A673 (cell line): ENCODE data around the gene POLE. TPM values are rescaled to one million over a fixed set of nuclear protein-coding genes. Genes with fewer than 3 reads are reported as not detected.

ENCODE experiments used
- BruUV-seq: library from RNA; stranded (reverse); fragments of 400-500 nt; replicated peaks from 2 replicates; lab custom pipeline; 2021; lab: Mats Ljungman, UMichigan
- CTCF ChIA-PET: fragments of 300-600 bp; sonication (Branson Sonifier 250); formaldehyde crosslinking; loops from one replicate; lab custom pipeline; 2022; ENCODE audit warnings: antibody characterized with exemption; lab: Charles Lee
- POLR2A ChIA-PET: fragments of 300-600 bp; sonication (Branson Sonifier 250); formaldehyde crosslinking; loops from one replicate; lab custom pipeline; 2022; ENCODE audit warnings: antibody characterized with exemption; ENCODE audit not compliant: low non-redundant PET; lab: Charles Lee
- DNase-seq: peaks from one replicate; pipeline ENCODE4 v3.0.0-alpha.2; 2015; ENCODE audit warnings: low spot score
- H3K27ac ChIP-seq: fragments of 200-600 bp; sonication (generic); 2 replicates; pipeline ENCODE4 v1.5.1; 2016; ENCODE audit warnings: mixed run types, low read depth, mild to moderate bottlenecking, mixed read lengths, antibody characterized with exemption, low read length; ENCODE audit not compliant: poor library complexity, severe bottlenecking
- H3K27me3 ChIP-seq: fragments of 200-600 bp; sonication (generic); replicated peaks from 2 replicates; pipeline ENCODE4 v1.6.1; 2017; ENCODE audit warnings: mixed run types, low read depth, mild to moderate bottlenecking, mixed read lengths, antibody characterized with exemption, low read length; ENCODE audit not compliant: insufficient read depth, poor library complexity
- H3K36me3 ChIP-seq: fragments of 200-600 bp; sonication (generic); 2 replicates; pipeline ENCODE4 v1.6.1; 2016; ENCODE audit warnings: mixed run types, mild to moderate bottlenecking, mixed read lengths, antibody characterized with exemption, low read length; ENCODE audit not compliant: insufficient read depth, poor library complexity, severe bottlenecking
- H3K4me1 ChIP-seq: fragments of 200-600 bp; sonication (generic); 2 replicates; pipeline ENCODE4 v1.6.1; 2017; ENCODE audit warnings: mixed run types, mild to moderate bottlenecking, mixed read lengths, antibody characterized with exemption, low read length; ENCODE audit not compliant: insufficient read depth, poor library complexity, severe bottlenecking
- H3K4me3 ChIP-seq: fragments of 200-600 bp; sonication (generic); 2 replicates; pipeline ENCODE4 v1.5.1; 2016; ENCODE audit warnings: low read depth, mixed run types, mild to moderate bottlenecking, mixed read lengths, low read length; ENCODE audit not compliant: poor library complexity, severe bottlenecking
- H3K9me3 ChIP-seq: fragments of 200-600 bp; sonication (generic); 2 replicates; pipeline ENCODE4 v1.6.1; 2016; ENCODE audit warnings: mixed run types, low read depth, mild to moderate bottlenecking, mixed read lengths, antibody characterized with exemption, low read length; ENCODE audit not compliant: poor library complexity, severe bottlenecking
- EZH2 ChIP-seq: fragments of 200-600 bp; sonication (generic); IDR thresholded peaks from 2 replicates; pipeline ENCODE4 v1.6.1; 2017; ENCODE audit warnings: borderline replicate concordance, low read depth, mild to moderate bottlenecking, mixed read lengths, antibody characterized with exemption, low read length; ENCODE audit not compliant: poor library complexity, severe bottlenecking
- intact Hi-C: fragments of 100-400 bp; cut with micrococcal nuclease; formaldehyde crosslinking; loops from one replicate; pipeline ENCODE4 v1.10.0; 2022; ENCODE audit not compliant: unreplicated experiment
- total RNA-seq: library from RNA; stranded (reverse); gene quantifications from 2 replicates; pipeline ENCODE4 v1.2.3, GENCODE V29; 2021
- TF ChIP-seq, protein P1 (sequence below): fragments of 300-800, 200-600 bp; sonication (generic); conservative IDR thresholded peaks from 2 replicates; pipeline ENCODE4 v1.5.1; 2017; ENCODE audit warnings: low read depth, mild to moderate bottlenecking, antibody characterized with exemption, low read length, moderate library complexity, mixed read lengths

Gene POLE
- total RNA-seq, 1 experiment from 2014 or later, result 239 TPM

DNA sequence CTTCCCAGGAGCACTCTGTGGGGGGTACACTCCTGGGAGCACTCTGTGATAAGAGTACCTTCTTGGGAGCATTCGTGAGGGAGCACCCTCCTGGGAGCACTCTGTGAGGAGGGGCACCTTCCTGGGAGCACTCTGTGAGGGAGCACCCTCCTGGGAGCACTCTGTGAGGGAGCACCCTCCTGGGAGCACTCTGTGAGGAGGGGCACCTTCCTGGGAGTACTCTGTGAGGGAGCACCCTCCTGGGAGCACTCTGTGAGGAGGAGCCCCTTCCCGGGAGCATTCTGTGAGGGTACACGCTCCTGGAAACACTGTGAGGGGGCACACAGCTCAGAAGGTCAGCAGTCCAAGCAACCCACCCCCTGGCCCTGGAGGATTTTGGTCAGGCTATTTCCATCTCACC is 99.4 kb downstream of the POLE start:
- H3K4me1 ChIP-seq, result no peaks in the 10 kb centered on the region
- H3K27ac ChIP-seq, result no peak overlapping the region
- no peaks in the 10 kb centered on the region for H3K27me3 ChIP-seq
- H3K4me3 ChIP-seq, result no peak overlapping the region
- intact Hi-C loops, result no loop called here
- BruUV-seq, result no TSS peak
- peaks cover 4% of the 10 kb centered on the region for H3K36me3 ChIP-seq
- TF ChIP-seq EZH2, result no peak
- TF ChIP-seq, protein P1, sequence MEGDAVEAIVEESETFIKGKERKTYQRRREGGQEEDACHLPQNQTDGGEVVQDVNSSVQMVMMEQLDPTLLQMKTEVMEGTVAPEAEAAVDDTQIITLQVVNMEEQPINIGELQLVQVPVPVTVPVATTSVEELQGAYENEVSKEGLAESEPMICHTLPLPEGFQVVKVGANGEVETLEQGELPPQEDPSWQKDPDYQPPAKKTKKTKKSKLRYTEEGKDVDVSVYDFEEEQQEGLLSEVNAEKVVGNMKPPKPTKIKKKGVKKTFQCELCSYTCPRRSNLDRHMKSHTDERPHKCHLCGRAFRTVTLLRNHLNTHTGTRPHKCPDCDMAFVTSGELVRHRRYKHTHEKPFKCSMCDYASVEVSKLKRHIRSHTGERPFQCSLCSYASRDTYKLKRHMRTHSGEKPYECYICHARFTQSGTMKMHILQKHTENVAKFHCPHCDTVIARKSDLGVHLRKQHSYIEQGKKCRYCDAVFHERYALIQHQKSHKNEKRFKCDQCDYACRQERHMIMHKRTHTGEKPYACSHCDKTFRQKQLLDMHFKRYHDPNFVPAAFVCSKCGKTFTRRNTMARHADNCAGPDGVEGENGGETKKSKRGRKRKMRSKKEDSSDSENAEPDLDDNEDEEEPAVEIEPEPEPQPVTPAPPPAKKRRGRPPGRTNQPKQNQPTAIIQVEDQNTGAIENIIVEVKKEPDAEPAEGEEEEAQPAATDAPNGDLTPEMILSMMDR, result no peak
- no peak for DNase-seq
- POLR2A ChIA-PET, result no interaction called here
- no peaks in the 10 kb centered on the region for H3K9me3 ChIP-seq
- CTCF ChIA-PET, result no interaction called here

DNA sequence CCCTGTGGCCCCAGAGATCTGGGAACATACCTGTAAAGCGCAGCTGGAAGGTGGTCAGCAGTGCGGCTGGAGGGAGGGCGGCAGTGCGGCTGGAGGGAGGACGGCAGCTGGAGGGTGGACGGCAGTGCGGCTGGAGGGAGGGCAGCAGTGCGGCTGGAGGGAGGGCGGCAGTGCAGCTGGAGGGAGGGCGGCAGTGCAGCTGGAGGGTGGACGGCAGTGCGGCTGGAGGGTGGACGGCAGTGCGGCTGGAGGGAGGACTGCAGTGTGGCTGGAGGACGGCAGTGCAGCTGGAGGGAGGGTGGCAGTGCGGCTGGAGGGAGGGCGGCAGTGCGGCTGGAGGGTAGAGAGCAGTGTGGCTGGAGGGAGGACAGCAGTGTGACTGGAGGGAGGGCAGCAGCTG is 100.2 kb downstream of the POLE start:
- BruUV-seq, result no TSS peak
- TF ChIP-seq EZH2, result no peak
- TF ChIP-seq, protein P1, result no peak
- H3K4me3 ChIP-seq, result no peak overlapping the region
- H3K4me1 ChIP-seq, result no peaks in the 10 kb centered on the region
- H3K9me3 ChIP-seq, result no peaks in the 10 kb centered on the region
- no peak for DNase-seq
- POLR2A ChIA-PET, result no interaction called here
- intact Hi-C loops, result no loop called here
- CTCF ChIA-PET, result no interaction called here
- H3K27ac ChIP-seq, result no peak overlapping the region
- H3K27me3 ChIP-seq, result no peaks in the 10 kb centered on the region
- peaks cover 5% of the 10 kb centered on the region for H3K36me3 ChIP-seq

GRCh38 chr12:132585177-132585576 is 102.0 kb downstream of the POLE start:
- BruUV-seq, result no TSS peak
- Histone ChIP-seq H3K36me3 (peaks cover 11% of the 10 kb centered on the region), H3K27me3 (no peaks in the 10 kb centered on the region), H3K27ac (no peak overlapping the region), H3K9me3 (no peaks in the 10 kb centered on the region), H3K4me3 (no peak overlapping the region), H3K4me1 (no peaks in the 10 kb centered on the region)
- CTCF ChIA-PET, result no interaction called here
- intact Hi-C loops, result no loop called here
- POLR2A ChIA-PET, result no interaction called here
- no peak for DNase-seq
- no peak for TF ChIP-seq EZH2
- TF ChIP-seq, protein P1, result no peak
